ENCODE measurements around the gene TTC7B. TPM values are rescaled to one million over a fixed set of nuclear protein-coding genes. Genes with fewer than 3 reads are reported as not detected.

TTC7B gene
- total and polyA plus RNA-seq, 2 donors (not counting 3 experiments of a cell fraction or from before 2014, with no cell fraction given): 46.8 to 76.5 TPM

GRCh38 chr14:90545382-90545781, 270.8 kb downstream of the TTC7B start:
- no peaks in the 10 kb centered on the region for H3K27me3 ChIP-seq (ENCODE audit: control insufficient read depth in 2 of 2, insufficient read depth in 2 of 2, low read length in 2 of 2)
- TF ChIP-seq JUN (IDR thresholded peaks at IDR 0.05; ENCODE audit: borderline replicate concordance, insufficient read depth, insufficient read length, low read depth): no peak
- no peak overlapping the region for H3K4me3 ChIP-seq (replicated peaks in 1 of 3; ENCODE audit: insufficient read depth in 1 of 3, low read depth in 1 of 3, low read length in 3 of 3)
- POLR2A ChIA-PET: no interaction called here
- no peak overlapping the region for H3K9ac ChIP-seq (replicated peaks; ENCODE audit: extremely low read depth, insufficient read depth, low read length)
- H4K20me1 ChIP-seq (replicated peaks; ENCODE audit: control insufficient read depth, extremely low read depth, insufficient read depth, low read length): no peaks in the 10 kb centered on the region
- BruUV-seq (replicated peaks): no TSS peak
- no peak for FAIRE-seq
- H3K27ac ChIP-seq (ENCODE audit: insufficient read depth, low read depth, low read length): no peak overlapping the region
- dilution Hi-C loops (cut with MboI; ENCODE audit: extremely low pct_ligation_motif_present, low sequenced_read_pairs): no loop called here
- DNase-seq (ENCODE audit: low read depth, low spot score): no peak
- peaks cover 0 to 3% of the 10 kb centered on the region in 2 experiments for H3K36me3 ChIP-seq (ENCODE audit: control insufficient read depth in 2 of 2, extremely low read depth in 1 of 2, insufficient read depth in 2 of 2, low read length in 2 of 2)
- H2AFZ ChIP-seq (ENCODE audit: low read depth, low read length): no peak overlapping the region
- no peaks in the 10 kb centered on the region for H3K9me3 ChIP-seq (replicated peaks; ENCODE audit: control insufficient read depth, insufficient read depth, low read length)
- H3K79me2 ChIP-seq (ENCODE audit: control insufficient read depth, insufficient read depth, low read length): no peaks in the 10 kb centered on the region
- CTCF ChIA-PET: no interaction called here
- intact Hi-C loops (cut with micrococcal nuclease): no loop called here
- H3K4me2 ChIP-seq (ENCODE audit: insufficient read depth, low read length): no peak overlapping the region
- H3K9me1 ChIP-seq (replicated peaks; ENCODE audit: control insufficient read depth, extremely low read depth, insufficient read depth, low read length): no peaks in the 10 kb centered on the region
- H3K4me1 ChIP-seq (ENCODE audit: control insufficient read depth, extremely low read depth, insufficient read depth, low read length): no peaks in the 10 kb centered on the region

GRCh38 chr14:90544971-90545370, 271.3 kb downstream of the TTC7B start:
- H3K9me1 ChIP-seq (replicated peaks; ENCODE audit: control insufficient read depth, extremely low read depth, insufficient read depth, low read length): no peaks in the 10 kb centered on the region
- H3K4me3 ChIP-seq (replicated peaks in 1 of 3; ENCODE audit: insufficient read depth in 1 of 3, low read depth in 1 of 3, low read length in 3 of 3): no peak overlapping the region
- TF ChIP-seq CTCF (IDR thresholded peaks at IDR 0.05; ENCODE audit: extremely low read depth in 1 of 2, insufficient read depth in 1 of 2, low read depth in 1 of 2, low read length in 2 of 2) (no peak), JUN (IDR thresholded peaks at IDR 0.05; ENCODE audit: borderline replicate concordance, insufficient read depth, insufficient read length, low read depth) (no peak), EZH2 (IDR thresholded peaks at IDR 0.05; ENCODE audit: borderline replicate concordance, low read depth, low read length, severe bottlenecking) (no peak), GATA2 (IDR thresholded peaks at IDR 0.05; ENCODE audit: insufficient read depth, insufficient read length, low read depth, low read length) (no peak), FOS (IDR thresholded peaks at IDR 0.05; ENCODE audit: borderline replicate concordance, insufficient read depth, low read length) (no peak), MYC (IDR thresholded peaks at IDR 0.05; ENCODE audit: low read depth, low read length) (no peak), MAX (IDR thresholded peaks at IDR 0.05; ENCODE audit: insufficient read depth, insufficient read length) (no peak), POLR2AphosphoS5 (IDR thresholded peaks at IDR 0.05; ENCODE audit: insufficient read depth, low read depth, low read length) (no peak), POLR2A (IDR thresholded peaks at IDR 0.05; ENCODE audit: low read depth, low read length) (no peak)
- ChIA-PET CTCF (no interaction called here), POLR2A (no interaction called here)
- no peaks in the 10 kb centered on the region for H3K4me1 ChIP-seq (ENCODE audit: control insufficient read depth, extremely low read depth, insufficient read depth, low read length)
- FAIRE-seq (no peak), DNase-seq (ENCODE audit: low read depth, low spot score) (no peak)
- no peaks in the 10 kb centered on the region for H3K79me2 ChIP-seq (ENCODE audit: control insufficient read depth, insufficient read depth, low read length)
- no peak overlapping the region for H2AFZ ChIP-seq (ENCODE audit: low read depth, low read length)
- H3K9me3 ChIP-seq (replicated peaks; ENCODE audit: control insufficient read depth, insufficient read depth, low read length): no peaks in the 10 kb centered on the region
- intact Hi-C loops (cut with micrococcal nuclease): no loop called here
- no peak overlapping the region for H3K9ac ChIP-seq (replicated peaks; ENCODE audit: extremely low read depth, insufficient read depth, low read length)
- H4K20me1 ChIP-seq (replicated peaks; ENCODE audit: control insufficient read depth, extremely low read depth, insufficient read depth, low read length): no peaks in the 10 kb centered on the region
- H3K27ac ChIP-seq (ENCODE audit: insufficient read depth, low read depth, low read length): no peak overlapping the region
- H3K4me2 ChIP-seq (ENCODE audit: insufficient read depth, low read length): no peak overlapping the region
- H3K36me3 ChIP-seq (ENCODE audit: control insufficient read depth in 2 of 2, extremely low read depth in 1 of 2, insufficient read depth in 2 of 2, low read length in 2 of 2): peaks cover 0 to 4% of the 10 kb centered on the region in 2 experiments
- BruUV-seq (replicated peaks): no TSS peak
- dilution Hi-C loops (cut with MboI; ENCODE audit: extremely low pct_ligation_motif_present, low sequenced_read_pairs): no loop called here
- H3K27me3 ChIP-seq (ENCODE audit: control insufficient read depth in 2 of 2, insufficient read depth in 2 of 2, low read length in 2 of 2): no peaks in the 10 kb centered on the region

All from endothelial cell of umbilical vein (primary cell).